HEK293T (cell line): ENCODE measurements around the gene MYO1B.

Experiments used
- BHLHE40 ChIP-seq: fragments of 450-650 bp; IDR thresholded peaks from 2 replicates; pipeline ENCODE4 v1.6.1; 2016; ENCODE audit warnings: mild to moderate bottlenecking, moderate library complexity, borderline replicate concordance
- ELF4 ChIP-seq: fragments of 450-650 bp; IDR thresholded peaks from 2 replicates; pipeline ENCODE4 v1.6.1; 2017; ENCODE audit warnings: antibody characterized with exemption
- FOXA1 ChIP-seq: fragments of 450-650 bp; IDR thresholded peaks from 2 replicates; pipeline ENCODE4 v1.6.1; 2016; ENCODE audit warnings: mild to moderate bottlenecking
- FOXK2 ChIP-seq: fragments of 450-650 bp; IDR thresholded peaks from 2 replicates; pipeline ENCODE4 v1.6.1; 2016; ENCODE audit warnings: mild to moderate bottlenecking
- FOXM1 ChIP-seq: fragments of 450-650 bp; IDR thresholded peaks from 2 replicates; pipeline ENCODE4 v1.6.1; 2017; ENCODE audit warnings: mild to moderate bottlenecking, borderline replicate concordance
- HDGF ChIP-seq: fragments of 450-650 bp; IDR thresholded peaks from 2 replicates; pipeline ENCODE4 v1.6.1; 2017; ENCODE audit warnings: antibody characterized with exemption, borderline replicate concordance
- L3MBTL2 ChIP-seq: fragments of 450-650 bp; conservative IDR thresholded peaks from 2 replicates; pipeline ENCODE4 v1.6.1; 2016; ENCODE audit warnings: mild to moderate bottlenecking
- NFRKB ChIP-seq: fragments of 450-650 bp; IDR thresholded peaks from 2 replicates; pipeline ENCODE4 v1.6.1; 2016; ENCODE audit warnings: mild to moderate bottlenecking, moderate library complexity
- SP1 ChIP-seq: fragments of 450-650 bp; IDR thresholded peaks from 2 replicates; pipeline ENCODE4 v1.6.1; 2017
- SUZ12 ChIP-seq: fragments of 450-650 bp; IDR thresholded peaks from 2 replicates; pipeline ENCODE4 v1.6.1; 2016; ENCODE audit warnings: mild to moderate bottlenecking
- TARDBP ChIP-seq: fragments of 450-650 bp; IDR thresholded peaks from 2 replicates; pipeline ENCODE4 v1.6.1; 2016

DNA sequence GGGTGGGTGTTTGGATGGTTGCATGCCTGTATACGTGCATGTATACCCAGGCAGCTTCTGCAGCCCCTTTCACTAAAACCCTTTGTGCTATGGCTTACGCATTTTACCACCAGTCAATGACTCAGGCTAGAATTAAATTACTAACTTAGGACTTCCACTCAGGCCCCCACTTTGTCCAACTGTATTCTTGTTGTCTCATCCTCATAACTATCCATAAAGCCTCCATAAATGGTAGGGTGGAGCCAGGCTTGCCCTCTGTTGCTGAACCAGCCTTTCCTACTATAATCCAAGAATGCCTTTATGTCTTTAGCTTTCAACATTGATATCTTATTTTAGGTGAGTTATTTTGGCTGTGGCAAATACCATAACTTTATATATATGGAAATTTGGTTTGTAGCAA is 119.9 kb downstream of the MYO1B start:
- no peak for TF ChIP-seq FOXA1
- TF ChIP-seq TARDBP, result no peak
- TF ChIP-seq NFRKB, result no peak
- no peak for TF ChIP-seq HDGF
- TF ChIP-seq SP1, result no peak
- no peak for TF ChIP-seq BHLHE40
- no peak for TF ChIP-seq L3MBTL2
- no peak for TF ChIP-seq ELF4
- no peak for TF ChIP-seq FOXM1
- TF ChIP-seq FOXK2, result no peak
- no peak for TF ChIP-seq SUZ12
